HG02870 (cell line): ENCODE measurements around the gene RTP2.
"Not testable (repeated sequence)": the region's sequence is repeated elsewhere in the genome, so short reads cannot be mapped to it uniquely, and the experiment has no call there.

Source experiments
- ATAC-seq: cut with Tn5 transposase; IDR thresholded peaks from one replicate; pipeline ENCODE4 v1.9.1; 2021; ENCODE audit warnings: mild to moderate bottlenecking, moderate library complexity; ENCODE audit not compliant: unreplicated experiment

The RTP2 gene

GRCh38 chr3:187717572-187717971 lies 15.2 kb upstream of the RTP2 start:
- no peak for ATAC-seq

DNA sequence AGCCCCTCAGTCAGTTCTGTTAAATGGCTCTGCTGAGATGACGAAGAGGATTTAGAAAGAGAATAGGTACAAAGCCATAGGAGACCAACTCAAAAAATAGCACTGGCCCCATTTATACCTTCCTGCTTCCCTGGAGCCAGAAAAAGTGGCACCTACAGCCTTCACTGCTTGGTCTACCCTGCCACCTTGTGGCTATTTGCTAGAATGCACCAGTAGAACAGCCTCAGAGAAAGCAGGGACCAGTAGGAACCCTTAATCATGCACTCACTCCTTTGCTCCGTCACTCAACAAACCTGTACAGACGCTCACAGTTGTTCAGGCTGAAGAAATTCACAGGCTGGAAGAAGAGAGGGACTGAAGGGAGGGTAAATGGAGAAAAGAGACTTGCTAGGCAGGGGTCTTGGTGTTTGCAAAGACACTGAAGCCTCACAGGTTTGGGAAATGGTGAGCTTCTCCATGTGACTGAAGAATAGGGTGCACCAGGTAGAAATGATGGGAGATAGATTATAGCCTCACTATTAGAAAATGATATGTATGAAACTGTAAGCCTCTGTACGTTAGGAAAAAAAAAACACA lies 12.1 kb upstream of the RTP2 start:
- peak; percentile 93 for ATAC-seq

GRCh38 chr3:187713504-187713903 lies 11.1 kb upstream of the RTP2 start:
- ATAC-seq, result no peak

- no peak for ATAC-seq
These were observed 6.8 kb upstream of the RTP2 start for GRCh38 chr3:187709155-187709554.

GRCh38 chr3:187708696-187709095 lies 6.3 kb upstream of the RTP2 start:
- ATAC-seq, result no peak

DNA sequence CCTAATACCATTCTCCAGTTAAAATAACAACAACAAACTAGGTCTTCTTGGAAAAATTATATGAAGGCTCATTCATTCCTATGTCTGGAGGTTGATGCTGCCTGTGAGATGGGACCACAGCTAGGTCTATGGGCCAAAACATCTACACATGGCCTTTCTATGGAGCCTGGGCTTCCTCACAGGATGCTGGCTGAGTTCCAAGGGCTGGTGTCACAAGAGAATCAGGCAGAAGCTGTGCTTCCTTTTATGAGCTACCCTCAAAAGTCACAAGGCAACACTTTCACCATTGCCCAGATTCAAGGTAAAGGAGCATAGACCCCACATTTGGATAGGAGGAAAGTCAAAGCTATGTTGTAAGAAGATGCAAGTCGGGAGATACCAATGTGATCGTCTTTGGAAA lies 4.6 kb upstream of the RTP2 start:
- no peak for ATAC-seq

GRCh38 chr3:187705164-187705563 lies 2.8 kb upstream of the RTP2 start:
- ATAC-seq, result no peak

GRCh38 chr3:187700249-187700648 lies 2.1 kb downstream of the RTP2 start:
- no peak for ATAC-seq

- no peak for ATAC-seq
These were observed 3.6 kb downstream of the RTP2 start for GRCh38 chr3:187698499-187699399.

DNA sequence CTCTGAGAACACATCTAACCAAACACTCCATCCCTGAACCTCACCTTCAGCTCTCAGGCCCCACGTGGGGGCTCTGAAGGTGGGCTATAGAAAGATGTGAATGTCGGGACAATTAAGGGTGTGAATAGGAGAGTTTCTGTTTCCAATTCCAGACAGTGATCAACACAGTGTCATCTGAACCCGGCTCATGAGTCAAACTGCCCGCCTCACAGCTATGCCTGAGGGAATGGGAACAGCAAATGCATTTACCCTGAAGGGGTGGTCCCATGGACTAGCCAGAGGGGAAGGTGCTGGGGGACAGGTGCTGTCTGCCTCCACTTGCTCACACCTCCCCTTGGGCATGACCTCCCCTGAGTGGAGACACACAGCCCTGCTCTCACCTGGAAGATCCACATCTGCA lies 6.3 kb downstream of the RTP2 start:
- ATAC-seq, result no peak

GRCh38 chr3:187695449-187695848 lies 6.9 kb downstream of the RTP2 start:
- ATAC-seq, result no peak

GRCh38 chr3:187694801-187695200 lies 7.6 kb downstream of the RTP2 start:
- ATAC-seq, result no peak

DNA sequence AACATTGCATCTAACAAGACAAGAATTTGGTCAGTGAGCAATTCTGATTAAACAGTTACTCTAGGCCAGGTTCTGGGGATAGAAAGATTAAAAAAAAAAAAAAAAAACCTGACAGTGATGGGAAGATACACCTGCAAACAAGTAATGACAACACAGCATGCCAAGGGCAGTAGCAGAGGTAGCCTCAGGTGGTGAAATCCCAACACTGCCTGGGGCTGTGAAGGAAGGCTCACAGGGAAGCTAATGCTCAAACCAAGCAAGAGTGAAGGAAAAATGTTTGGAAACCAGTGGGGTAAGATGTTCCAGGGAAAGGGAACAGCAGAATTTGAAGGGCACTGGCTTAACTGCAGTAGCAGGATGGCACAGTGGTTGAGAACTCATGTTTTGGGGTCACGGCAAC lies 8.9 kb downstream of the RTP2 start:
- ATAC-seq, result no peak

DNA sequence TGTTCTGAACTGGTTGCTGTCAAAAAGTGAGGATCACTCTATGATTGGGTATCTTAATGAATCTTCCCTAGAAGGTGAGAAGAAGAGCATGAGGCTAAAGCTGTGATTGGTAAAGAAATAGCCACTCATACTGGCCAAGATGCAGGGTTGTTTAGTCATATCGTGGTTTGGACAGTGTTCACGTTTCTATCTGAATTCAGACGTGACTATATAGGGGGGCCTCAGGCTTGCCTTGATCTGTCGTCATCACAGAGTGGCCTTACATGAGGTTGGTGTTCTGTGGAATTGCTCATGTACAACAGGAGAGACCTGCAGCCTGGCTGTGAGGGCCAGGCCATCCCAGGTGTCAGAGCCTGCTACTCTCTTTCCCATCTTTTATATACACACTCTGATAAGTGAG lies 12.4 kb downstream of the RTP2 start:
- ATAC-seq, result no peak

DNA sequence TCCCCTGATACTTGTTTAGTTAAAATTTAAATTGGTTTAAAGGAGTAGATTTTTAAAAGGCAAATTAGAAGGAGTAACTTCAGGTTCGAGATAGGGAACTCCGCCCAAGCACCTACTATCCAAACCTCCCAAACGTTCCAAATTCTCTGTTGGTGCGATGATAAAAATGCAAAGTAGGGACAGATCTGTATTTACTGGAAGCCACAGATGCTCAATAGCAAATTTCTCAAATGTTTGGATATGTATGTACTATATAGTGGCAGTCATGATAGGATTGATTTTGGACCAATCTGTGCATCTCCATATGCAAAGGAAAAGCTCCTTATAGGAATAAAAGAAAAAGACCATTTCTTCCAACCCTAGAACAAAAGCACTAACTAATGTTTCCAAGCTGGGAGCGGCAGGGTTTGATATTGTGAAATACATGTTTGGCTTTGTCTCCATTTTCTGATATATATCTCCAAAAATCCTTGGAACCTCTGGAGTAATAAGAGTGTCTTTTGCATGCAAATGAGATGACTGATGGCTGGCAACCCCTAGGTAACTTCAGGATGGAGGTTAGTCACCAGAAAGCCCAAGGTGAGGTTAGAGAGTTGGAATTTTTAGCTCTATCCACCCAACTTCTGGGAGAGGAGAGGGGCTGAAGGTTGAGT lies 15.6 kb downstream of the RTP2 start:
- no peak for ATAC-seq

DNA sequence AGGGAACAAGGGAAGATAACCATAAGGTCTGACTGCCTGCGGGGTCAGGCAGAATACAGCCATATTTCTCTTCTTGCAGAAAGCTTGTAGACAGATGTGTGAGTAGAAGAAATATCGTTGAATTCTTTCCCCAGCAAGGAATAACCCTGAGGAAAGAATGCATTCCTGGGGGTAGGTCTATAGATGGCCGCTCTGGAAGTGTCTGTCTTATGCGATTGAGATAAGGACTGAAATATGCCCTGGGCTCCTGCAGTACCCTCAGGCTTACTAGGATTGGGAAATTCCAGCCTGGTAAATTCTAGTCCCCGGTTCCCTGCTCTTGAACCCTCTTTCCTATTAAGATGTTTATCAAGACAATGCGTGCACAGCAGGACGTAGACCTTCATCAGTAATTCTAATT lies 16.4 kb downstream of the RTP2 start:
- ATAC-seq, result no peak

DNA sequence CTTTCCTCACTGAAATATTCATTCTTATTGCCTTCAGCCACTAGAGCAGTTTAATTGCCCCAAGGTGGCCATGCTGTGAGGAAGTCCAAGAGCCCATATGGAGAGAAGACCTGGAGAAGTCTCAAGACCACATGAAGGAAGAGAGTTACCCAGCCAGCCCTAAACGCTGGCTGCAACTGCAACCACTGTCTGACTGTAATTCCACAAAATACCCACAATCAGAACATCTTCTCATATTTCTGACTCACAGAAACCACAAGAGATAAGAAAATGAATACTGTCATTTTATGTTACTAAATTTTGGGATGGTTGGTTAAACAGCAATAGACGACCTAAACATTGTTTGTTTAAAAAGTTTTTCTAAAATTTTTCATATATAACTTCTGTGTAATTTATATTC lies 17.5 kb downstream of the RTP2 start:
- ATAC-seq, result no peak

- ATAC-seq, result no peak
These were observed 17.9 kb downstream of the RTP2 start for GRCh38 chr3:187684444-187684843.

DNA sequence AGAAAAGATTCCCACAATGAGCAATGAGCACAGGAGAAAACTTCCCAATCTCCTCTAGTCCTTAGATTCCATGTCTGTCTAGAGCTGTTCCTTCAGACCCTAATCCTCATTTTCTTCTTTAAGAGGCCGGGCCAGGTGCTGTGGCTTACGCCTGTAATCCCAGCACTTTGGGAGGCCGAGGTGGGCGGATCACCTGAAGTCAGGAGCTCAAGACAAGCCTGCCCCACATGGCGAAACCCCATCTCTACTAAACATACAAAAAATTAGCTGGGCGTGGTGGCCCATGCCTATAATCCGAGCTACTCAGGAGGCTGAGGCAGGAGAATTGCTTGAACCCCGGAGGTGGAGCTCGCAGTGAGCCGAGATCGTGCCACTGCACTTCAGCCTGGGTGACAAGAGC lies 20.6 kb downstream of the RTP2 start:
- ATAC-seq, result not testable (repeated sequence)

GRCh38 chr3:187679638-187680396 lies 22.5 kb downstream of the RTP2 start:
- peak; percentile 61 for ATAC-seq

GRCh38 chr3:187678726-187679268 lies 23.6 kb downstream of the RTP2 start:
- no peak for ATAC-seq
